HG03571 (cell line): ENCODE measurements around the gene TMEM238.

Experiments used
- ATAC-seq: cut with Tn5 transposase; IDR thresholded peaks from one replicate; pipeline ENCODE4 v1.9.1; 2021; ENCODE audit not compliant: unreplicated experiment

The TMEM238 gene

DNA sequence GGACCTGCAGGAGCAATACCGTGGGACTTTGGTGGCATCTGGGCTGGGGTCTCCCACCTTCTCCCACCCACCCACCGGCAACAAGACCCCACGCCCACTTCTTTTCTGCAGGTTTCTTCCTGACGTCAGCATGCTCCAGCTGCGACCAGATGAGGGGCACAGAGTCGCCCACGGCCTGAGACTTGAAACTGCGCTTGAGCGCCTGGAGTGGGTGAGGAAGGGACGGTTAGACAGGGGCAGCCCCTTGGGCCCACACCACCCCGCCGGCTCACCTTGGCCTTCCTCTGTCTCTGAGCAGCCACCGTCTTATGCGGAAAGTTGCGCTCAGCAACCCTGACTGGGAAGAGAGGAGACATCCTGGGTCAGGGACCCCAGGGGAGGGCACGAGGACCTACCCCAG lies 23.2 kb downstream of the TMEM238 start:
- no peak for ATAC-seq

- ATAC-seq = no peak
These were observed 24.9 kb downstream of the TMEM238 start for GRCh38 chr19:55358943-55359908.

DNA sequence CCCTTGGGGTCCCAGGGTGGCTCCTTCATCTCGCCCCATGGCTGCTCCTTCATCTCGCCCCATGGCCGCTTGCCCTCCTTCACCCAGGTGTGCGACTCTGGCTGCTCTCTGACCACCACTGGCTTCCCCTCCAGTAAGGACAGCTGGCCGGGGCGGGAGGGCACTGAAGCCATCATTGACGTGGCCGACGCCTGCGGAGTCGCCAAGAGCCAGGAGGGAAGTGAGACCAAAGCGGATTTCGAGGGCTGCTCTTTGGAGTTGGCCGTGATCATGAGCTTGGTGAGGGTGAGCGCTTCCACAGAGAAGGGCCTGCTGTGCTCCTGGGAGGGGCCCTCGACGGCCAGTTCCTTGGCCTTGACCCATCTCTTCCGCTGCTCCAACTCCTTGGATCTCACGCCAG lies 25.6 kb downstream of the TMEM238 start:
- no peak for ATAC-seq

- no peak for ATAC-seq
These were observed 28.8 kb downstream of the TMEM238 start for GRCh38 chr19:55355213-55355821.

DNA sequence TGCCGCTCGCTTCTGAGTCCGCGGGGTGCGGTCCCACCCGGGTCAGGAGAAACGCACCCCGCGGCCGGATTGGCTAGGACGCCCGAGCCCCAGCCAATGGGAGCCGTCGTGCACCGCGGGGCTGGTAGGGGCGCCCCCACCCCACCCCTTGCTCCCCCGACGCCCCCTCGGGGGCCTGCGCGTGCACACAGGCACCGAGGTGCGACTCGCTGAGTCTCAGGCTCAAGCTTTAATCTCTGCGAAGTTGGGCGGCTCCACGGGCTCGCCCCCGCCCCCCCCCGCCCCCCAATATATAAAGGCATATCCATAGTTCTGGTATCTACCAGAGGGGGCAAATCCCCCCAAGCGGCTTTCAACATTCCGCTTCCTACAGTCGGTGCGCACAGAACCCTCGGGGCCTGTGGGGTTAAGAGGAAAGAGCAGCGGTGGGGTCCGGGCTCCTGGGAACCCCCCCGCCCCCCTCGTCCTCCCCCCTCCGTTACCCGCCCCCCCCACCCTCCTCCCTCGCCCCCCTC lies 29.3 kb downstream of the TMEM238 start, which contains the start of gene COX6B2:
TSS of gene COX6B2 (minus strand) at position 22 of the 515 bp plus-strand sequence. CDS start 198 bp downstream, outside the sequence.
- ATAC-seq = no peak

GRCh38 chr19:55353803-55354697 lies 30.0 kb downstream of the TMEM238 start:
- ATAC-seq = no peak

DNA sequence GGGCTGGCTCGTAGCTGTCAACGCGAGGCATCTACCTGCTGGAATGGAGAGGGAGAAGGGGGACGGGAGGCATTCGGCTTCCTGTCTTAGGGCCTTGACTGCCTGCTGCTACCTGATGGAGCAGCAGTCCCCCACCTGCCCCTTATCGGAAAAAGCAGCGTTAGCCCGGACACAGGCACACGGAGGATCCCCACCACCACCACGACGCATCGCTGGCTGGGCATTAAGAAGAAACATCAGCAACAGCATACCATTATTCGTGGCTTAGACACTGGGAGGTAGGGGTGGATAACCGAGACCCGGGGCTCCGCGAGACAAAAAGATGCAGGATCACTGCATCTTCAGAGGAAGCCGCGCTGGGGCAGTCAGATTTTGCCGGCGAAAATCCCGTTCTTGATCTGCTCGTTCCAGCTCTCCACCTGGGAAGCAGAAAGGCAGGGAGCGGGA lies 30.7 kb downstream of the TMEM238 start:
- ATAC-seq = no peak

GRCh38 chr19:55352549-55353145 lies 31.4 kb downstream of the TMEM238 start:
- ATAC-seq = no peak

DNA sequence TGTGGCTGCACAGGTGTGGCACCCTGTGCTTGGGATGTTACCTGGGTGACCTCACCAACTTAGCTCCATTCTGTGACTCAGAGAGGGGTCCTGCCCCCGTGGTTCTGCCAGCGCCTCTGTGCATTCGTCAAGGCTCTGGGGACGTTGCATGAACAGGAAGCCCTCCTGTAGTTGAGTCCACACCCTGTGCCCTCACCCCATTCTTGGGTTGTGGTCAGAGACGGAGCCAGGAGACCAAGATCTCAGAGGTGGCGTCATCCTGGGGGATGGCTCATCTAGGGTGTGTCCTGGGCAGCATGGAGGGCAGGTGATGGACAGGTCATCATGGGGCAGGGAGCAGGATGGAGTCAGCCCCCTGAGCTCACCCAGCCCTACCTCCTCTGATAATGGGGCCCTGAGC lies 32.1 kb downstream of the TMEM238 start:
- no peak for ATAC-seq

- ATAC-seq = no peak
These were observed 33.3 kb downstream of the TMEM238 start for GRCh38 chr19:55350620-55351315.

- ATAC-seq = no peak
These were observed 35.6 kb downstream of the TMEM238 start for GRCh38 chr19:55348317-55349034.

GRCh38 chr19:55347442-55348009 lies 36.6 kb downstream of the TMEM238 start:
- no peak for ATAC-seq

GRCh38 chr19:55346725-55347441 lies 37.2 kb downstream of the TMEM238 start:
- no peak for ATAC-seq

GRCh38 chr19:55345818-55346724 lies 38.0 kb downstream of the TMEM238 start:
- ATAC-seq = no peak

GRCh38 chr19:55345101-55345817 lies 38.8 kb downstream of the TMEM238 start:
- ATAC-seq = no peak

DNA sequence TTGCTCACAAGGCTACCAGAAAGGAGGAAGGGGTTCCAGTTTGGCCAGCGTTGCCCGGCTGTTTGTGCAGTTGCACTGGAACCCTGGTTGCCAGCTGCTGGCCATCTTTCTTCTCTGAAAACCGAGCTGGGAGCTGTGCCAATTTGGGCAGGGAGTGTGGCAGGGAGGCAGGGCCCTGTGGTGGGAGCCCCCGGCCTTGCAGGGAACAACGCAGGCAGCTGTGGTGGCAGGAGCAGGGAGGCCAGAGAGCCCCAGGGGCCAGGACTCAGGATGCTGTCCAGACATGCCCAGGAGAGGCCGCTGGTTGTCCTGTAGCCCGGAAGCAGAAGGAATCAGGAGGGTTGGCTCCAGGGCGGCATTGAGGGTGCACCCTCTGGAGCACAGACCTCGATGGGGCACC lies 39.6 kb downstream of the TMEM238 start:
- ATAC-seq = no peak
